ENCODE results near the gene XRCC5.

DNA sequence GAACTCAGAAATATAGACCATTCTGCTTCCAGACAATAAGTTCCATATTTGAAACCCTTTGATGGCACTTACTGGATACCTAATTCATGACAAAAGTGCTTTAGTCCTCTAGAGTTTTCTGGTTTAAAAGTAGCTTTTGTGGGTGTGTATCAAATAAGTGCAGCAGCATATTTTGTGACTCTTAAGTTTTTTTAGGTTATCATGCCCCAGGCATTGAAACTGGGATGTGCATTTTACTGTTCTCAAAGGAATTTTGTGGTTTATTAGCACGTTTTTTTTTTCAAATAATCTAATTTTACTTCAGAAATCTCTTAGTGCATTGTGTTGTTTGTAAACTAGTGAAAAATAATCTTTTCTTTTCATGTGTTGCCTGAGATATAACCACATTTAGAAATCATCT is 1.5 kb downstream of the XRCC5 start:
- TF ChIP-seq, protein P1, sequence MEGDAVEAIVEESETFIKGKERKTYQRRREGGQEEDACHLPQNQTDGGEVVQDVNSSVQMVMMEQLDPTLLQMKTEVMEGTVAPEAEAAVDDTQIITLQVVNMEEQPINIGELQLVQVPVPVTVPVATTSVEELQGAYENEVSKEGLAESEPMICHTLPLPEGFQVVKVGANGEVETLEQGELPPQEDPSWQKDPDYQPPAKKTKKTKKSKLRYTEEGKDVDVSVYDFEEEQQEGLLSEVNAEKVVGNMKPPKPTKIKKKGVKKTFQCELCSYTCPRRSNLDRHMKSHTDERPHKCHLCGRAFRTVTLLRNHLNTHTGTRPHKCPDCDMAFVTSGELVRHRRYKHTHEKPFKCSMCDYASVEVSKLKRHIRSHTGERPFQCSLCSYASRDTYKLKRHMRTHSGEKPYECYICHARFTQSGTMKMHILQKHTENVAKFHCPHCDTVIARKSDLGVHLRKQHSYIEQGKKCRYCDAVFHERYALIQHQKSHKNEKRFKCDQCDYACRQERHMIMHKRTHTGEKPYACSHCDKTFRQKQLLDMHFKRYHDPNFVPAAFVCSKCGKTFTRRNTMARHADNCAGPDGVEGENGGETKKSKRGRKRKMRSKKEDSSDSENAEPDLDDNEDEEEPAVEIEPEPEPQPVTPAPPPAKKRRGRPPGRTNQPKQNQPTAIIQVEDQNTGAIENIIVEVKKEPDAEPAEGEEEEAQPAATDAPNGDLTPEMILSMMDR (conservative IDR thresholded peaks at IDR 0.05; ENCODE audit: low read depth, low read length) = no peak
- TF ChIP-seq EZH2 (IDR thresholded peaks at IDR 0.05; ENCODE audit: borderline replicate concordance, low read depth, low read length, poor library complexity, severe bottlenecking) = no peak
